ENCODE data around the gene AMH. TPM values are rescaled to one million over a fixed set of nuclear protein-coding genes. Genes with fewer than 3 reads are reported as not detected.

The AMH gene
- polyA plus RNA-seq, 2 of the 4 experiments (the other 2 are of a cell fraction), result 3.0 to 12.0 TPM

DNA sequence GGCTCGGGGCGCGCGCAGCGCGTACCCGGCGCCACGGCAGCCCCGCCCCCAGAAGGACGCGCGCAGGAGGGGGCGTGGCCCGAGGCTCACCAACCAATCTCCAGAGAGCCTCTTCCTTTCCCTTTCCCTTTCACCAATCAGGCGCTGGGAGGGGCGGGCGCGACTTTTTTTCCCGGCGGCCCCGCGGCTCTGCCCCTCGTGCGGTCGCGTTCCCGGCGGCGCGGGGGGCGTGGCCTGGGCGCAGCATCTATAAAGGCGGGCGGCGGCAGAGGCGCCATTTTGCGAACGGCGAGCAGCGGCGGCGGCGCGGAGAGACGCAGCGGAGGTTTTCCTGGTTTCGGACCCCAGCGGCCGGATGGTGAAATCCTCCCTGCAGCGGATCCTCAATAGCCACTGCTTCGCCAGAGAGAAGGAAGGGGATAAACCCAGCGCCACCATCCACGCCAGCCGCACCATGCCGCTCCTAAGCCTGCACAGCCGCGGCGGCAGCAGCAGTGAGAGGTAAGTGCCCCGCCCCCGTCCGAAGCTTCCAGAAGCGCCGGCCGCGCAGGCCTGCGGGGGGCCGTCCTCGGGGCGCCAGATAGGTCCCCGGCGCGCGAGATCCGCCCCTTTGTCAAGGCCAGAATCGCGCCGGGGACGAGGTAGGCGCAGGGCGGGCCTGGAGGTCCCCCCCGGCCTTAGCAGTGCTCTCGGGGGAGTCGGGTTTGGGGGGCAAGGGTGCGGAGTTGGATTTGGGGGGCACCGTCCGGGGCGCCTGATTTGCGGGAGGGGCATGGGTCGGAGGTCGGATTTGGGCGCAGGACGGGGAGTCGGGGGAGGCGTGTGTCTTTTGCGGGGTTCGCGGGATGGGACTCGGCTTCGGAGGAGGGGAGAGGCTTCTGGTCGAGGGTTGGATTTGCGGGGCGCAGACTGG, 20.4 kb downstream of the AMH start:
- CTCF ChIA-PET, result interaction anchor here (0.5 to 1.0 kb wide), 2 partner anchors 9 to 32 kb away, joined by 3 to 4 read pairs; no protein-coding TSS in a partner anchor
- POLR2A ChIA-PET, result no interaction called here
- Histone ChIP-seq H3K9me3 (no peaks in the 10 kb centered on the region), H3K4me1 (peaks cover 28% of the 10 kb centered on the region), H3K4me3 (peak overlapping the region; percentile 100), H3K4me2 (peak overlapping the region; percentile 92), H3K27ac (peak overlapping the region; percentile 98)
- TF ChIP-seq, protein P1, sequence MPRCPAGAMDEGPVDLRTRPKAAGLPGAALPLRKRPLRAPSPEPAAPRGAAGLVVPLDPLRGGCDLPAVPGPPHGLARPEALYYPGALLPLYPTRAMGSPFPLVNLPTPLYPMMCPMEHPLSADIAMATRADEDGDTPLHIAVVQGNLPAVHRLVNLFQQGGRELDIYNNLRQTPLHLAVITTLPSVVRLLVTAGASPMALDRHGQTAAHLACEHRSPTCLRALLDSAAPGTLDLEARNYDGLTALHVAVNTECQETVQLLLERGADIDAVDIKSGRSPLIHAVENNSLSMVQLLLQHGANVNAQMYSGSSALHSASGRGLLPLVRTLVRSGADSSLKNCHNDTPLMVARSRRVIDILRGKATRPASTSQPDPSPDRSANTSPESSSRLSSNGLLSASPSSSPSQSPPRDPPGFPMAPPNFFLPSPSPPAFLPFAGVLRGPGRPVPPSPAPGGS (IDR thresholded peaks at IDR 0.05), result peak; percentile 95
- TF ChIP-seq RARB (CRISPR knock-in tag; IDR thresholded peaks at IDR 0.05), result no peak
- peak; percentile 93 for TF ChIP-seq POLR2A (IDR thresholded peaks at IDR 0.05; ENCODE audit: low read length)
- no peak for TF ChIP-seq CEBPB (IDR thresholded peaks at IDR 0.05)
- TF ChIP-seq ZNF302 (CRISPR knock-in tag; IDR thresholded peaks at IDR 0.05), result no peak
- 0 out of 2 replicates have a peak, but pooled peaks have one; percentile 2 for TF ChIP-seq KDM5A (IDR thresholded peaks at IDR 0.05)
- peak; percentile 44; the same call in 1 of the 2 replicates for TF ChIP-seq HDAC2 (IDR thresholded peaks at IDR 0.05)
- TF ChIP-seq, protein P2, sequence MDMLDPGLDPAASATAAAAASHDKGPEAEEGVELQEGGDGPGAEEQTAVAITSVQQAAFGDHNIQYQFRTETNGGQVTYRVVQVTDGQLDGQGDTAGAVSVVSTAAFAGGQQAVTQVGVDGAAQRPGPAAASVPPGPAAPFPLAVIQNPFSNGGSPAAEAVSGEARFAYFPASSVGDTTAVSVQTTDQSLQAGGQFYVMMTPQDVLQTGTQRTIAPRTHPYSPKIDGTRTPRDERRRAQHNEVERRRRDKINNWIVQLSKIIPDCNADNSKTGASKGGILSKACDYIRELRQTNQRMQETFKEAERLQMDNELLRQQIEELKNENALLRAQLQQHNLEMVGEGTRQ (IDR thresholded peaks at IDR 0.05), result peak; percentile 26; the same call in 1 of the 2 replicates
- TF ChIP-seq PHF8 (IDR thresholded peaks at IDR 0.05; ENCODE audit: borderline replicate concordance, low read depth), result peak; percentile 84
- no peak for TF ChIP-seq RCOR1 (IDR thresholded peaks at IDR 0.05; ENCODE audit: low read depth, low read length)
- no peak for TF ChIP-seq ESRRA (IDR thresholded peaks at IDR 0.05; ENCODE audit: borderline replicate concordance, low read length)
- TF ChIP-seq CHD2 (IDR thresholded peaks at IDR 0.05; ENCODE audit: low read length, partially characterized antibody), result peak; percentile 11
- no peak for TF ChIP-seq EP300 (IDR thresholded peaks at IDR 0.05)
- TF ChIP-seq GATA3 (IDR thresholded peaks at IDR 0.05; ENCODE audit: borderline replicate concordance), result peak; percentile 15; the same call in 1 of the 2 replicates
- TF ChIP-seq ZSCAN20 (CRISPR knock-in tag; IDR thresholded peaks at IDR 0.05), result no peak
- TF ChIP-seq, protein P3, sequence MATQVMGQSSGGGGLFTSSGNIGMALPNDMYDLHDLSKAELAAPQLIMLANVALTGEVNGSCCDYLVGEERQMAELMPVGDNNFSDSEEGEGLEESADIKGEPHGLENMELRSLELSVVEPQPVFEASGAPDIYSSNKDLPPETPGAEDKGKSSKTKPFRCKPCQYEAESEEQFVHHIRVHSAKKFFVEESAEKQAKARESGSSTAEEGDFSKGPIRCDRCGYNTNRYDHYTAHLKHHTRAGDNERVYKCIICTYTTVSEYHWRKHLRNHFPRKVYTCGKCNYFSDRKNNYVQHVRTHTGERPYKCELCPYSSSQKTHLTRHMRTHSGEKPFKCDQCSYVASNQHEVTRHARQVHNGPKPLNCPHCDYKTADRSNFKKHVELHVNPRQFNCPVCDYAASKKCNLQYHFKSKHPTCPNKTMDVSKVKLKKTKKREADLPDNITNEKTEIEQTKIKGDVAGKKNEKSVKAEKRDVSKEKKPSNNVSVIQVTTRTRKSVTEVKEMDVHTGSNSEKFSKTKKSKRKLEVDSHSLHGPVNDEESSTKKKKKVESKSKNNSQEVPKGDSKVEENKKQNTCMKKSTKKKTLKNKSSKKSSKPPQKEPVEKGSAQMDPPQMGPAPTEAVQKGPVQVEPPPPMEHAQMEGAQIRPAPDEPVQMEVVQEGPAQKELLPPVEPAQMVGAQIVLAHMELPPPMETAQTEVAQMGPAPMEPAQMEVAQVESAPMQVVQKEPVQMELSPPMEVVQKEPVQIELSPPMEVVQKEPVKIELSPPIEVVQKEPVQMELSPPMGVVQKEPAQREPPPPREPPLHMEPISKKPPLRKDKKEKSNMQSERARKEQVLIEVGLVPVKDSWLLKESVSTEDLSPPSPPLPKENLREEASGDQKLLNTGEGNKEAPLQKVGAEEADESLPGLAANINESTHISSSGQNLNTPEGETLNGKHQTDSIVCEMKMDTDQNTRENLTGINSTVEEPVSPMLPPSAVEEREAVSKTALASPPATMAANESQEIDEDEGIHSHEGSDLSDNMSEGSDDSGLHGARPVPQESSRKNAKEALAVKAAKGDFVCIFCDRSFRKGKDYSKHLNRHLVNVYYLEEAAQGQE (IDR thresholded peaks at IDR 0.05), result 0 out of 2 replicates have a peak, but pooled peaks have one; percentile 16
- no peak for TF ChIP-seq RAD21 (conservative IDR thresholded peaks at IDR 0.05 in 1 of 2, IDR thresholded peaks at IDR 0.05 in 1 of 2)
- TF ChIP-seq, protein P4, sequence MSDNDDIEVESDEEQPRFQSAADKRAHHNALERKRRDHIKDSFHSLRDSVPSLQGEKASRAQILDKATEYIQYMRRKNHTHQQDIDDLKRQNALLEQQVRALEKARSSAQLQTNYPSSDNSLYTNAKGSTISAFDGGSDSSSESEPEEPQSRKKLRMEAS (IDR thresholded peaks at IDR 0.05), result peak; percentile 70
- TF ChIP-seq, protein P5, sequence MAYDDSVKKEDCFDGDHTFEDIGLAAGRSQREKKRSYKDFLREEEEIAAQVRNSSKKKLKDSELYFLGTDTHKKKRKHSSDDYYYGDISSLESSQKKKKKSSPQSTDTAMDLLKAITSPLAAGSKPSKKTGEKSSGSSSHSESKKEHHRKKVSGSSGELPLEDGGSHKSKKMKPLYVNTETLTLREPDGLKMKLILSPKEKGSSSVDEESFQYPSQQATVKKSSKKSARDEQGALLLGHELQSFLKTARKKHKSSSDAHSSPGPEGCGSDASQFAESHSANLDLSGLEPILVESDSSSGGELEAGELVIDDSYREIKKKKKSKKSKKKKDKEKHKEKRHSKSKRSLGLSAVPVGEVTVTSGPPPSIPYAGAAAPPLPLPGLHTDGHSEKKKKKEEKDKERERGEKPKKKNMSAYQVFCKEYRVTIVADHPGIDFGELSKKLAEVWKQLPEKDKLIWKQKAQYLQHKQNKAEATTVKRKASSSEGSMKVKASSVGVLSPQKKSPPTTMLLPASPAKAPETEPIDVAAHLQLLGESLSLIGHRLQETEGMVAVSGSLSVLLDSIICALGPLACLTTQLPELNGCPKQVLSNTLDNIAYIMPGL (CRISPR knock-in tag; IDR thresholded peaks at IDR 0.05; ENCODE audit: borderline replicate concordance), result no peak
- TF ChIP-seq JUN (IDR thresholded peaks at IDR 0.05), result peak; percentile 95 to 98
- ATAC-seq (peak; percentile 70 to 83), FAIRE-seq (no peak), DNase-seq (ENCODE audit: low read depth in 1 of 2, low spot score in 1 of 2) (peak; percentile 94 to 95)
- 0% methylated on average over 5 of the region's 103 CpGs for WGBS (ENCODE audit: missing lambda C conversion rate)

Measured in A549 (cell line).